Left forelimb (tissue), 1 donor: ENCODE results near the gene IDH3A.

Source experiments
- DNase-seq: peaks from one replicate; pipeline ENCODE4 v3.0.0-alpha.2; 2018; ENCODE audit warnings: low spot score

IDH3A gene

DNA sequence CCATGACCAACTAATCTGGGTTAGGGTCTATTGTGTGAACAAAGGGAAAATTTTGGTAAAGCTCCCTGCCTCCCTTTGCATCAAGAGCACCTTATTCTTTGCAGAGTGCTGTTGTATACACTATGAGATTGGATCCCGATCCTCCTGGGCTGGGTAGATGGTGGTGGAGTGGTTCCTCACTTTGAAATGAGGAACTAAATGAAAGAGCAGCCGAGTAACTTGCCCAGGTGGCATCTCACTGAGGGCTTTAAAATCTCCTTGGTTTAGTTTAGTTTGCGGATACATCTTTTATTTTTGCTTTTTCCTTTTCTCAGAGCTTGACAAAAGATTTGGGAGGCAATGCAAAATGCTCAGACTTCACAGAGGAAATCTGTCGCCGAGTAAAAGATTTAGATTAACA is 19.4 kb downstream of the IDH3A start:
- DNase-seq = no peak

DNA sequence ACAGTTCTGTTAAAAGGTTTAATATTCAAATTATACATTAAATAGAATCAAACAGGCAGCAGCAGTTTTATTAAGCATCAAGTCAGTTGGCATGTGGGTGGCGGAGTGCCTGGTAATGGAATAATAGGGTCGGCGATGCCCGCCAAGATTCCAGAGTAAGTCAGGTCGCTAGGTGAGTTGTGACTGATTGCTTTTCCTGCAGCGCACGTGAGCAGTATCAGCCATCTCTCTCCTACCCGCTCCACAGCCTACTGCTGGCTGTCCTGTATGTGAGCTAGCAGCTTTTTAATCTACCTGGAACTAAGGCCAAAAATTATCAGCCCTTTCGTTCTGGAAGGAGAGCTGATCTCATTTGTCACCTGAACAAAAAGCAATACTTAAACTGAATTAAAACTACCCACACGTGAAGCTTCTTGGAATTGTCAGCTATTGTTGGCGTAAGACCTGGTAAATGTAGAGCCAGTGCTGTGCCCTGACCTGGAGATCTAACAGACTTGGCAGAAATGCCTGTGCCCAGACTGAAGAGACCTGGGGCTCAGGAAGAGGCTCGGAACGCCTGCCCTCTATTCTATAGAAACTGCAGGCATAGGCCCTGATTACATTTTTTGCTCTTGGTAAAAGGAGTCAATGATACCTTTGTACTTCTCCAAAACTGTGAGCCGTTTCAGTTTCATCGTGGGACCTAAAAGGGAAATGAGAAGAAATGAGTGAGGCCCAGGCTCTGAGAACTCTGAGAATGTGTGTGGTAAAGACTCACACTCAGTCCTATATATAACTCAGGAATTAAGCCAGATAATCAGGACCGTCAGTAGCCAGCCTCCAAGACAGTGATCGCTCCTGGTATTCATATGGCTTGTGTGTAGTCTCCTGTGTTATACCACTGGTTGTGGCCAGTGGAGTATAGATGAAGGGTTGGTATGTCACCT is 21.9 kb downstream of the IDH3A start:
- no peak for DNase-seq

DNA sequence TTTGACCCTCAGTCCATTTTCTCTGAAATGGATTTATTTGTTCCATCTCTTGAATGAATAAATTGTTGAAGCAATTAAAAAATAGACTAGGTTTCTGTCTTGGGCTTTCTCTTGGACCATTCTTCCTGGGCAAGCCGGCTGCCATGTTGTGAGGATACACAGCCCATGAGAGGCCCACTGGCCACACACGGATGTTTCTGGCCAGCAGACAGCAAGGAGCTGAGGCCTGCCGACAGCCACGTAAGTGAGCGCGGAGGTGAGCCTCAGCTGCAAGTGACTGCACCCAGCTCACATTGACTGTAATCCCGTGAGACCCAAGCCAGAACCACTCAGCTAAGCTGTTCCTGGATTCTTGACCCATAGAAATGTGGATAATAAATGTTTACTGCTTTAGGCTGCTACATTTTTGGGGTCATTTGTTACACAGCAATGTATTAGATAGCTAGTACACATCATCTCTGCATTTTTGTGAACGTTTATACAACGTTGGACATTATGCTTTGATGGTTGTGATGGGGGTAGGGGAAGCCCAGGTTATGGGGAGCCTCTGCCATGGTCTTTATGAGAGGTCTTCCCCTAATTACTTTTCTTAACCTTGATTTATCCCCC is 22.8 kb downstream of the IDH3A start:
- DNase-seq = no peak

DNA sequence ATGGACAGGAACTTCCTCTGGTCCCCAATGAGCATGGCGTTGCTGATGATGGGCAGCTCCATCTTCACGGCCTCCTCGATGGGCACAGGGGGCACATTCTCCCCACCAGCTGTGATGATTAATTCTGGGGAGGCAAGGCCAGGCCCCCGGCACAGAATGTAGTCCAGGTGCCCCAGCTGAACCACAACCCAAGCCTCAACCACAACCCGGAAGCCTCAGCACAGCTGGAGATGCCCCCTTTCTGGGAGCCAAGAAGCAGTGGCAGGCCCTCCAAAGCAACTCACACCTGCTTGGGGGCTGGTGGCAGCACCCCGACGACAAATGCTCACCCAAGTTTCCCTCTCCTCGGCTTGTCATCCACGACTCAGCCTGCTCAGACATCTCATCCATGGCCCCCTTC is 25.2 kb downstream of the IDH3A start:
- no peak for DNase-seq

DNA sequence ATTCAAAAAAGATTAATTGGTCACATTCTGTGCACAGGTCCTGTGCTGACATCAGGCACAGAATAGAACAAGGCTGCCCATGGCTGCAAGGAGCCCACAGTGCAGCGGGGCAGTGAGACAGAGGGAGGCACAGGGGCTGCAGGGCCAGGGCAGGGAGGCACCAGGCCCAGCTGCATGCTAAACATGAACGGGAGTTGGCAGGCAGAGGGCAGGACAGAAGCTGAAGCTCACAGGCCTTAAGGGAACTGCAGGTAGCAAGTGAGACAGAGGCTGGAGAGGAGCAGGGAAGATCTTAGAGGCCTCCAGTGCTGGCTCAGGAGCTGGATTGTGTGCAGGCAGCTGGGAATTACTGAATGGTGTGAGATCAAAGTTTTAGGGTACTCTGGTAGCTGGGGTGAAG is 26.2 kb downstream of the IDH3A start:
- no peak for DNase-seq

DNA sequence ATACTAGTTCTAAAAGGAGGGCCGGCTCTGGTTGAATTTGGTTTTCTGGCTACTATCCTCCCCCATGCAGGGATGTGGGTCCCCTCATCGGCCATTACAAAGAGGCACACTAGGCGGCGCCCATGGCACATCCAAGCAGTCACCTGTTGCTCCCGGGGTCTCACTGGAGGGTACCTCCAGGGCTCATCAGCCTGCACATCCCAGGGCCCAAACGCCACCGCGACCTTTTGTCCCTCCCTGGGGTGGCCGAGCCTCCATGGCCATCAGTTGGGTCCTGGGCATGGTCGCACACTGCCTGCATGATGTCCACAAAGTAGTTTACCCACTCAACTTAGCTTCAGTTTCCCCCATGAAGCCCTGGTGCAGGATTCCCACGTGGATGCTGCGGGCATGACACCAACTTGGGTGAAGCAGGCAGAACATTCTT is 28.3 kb downstream of the IDH3A start:
- no peak for DNase-seq

DNA sequence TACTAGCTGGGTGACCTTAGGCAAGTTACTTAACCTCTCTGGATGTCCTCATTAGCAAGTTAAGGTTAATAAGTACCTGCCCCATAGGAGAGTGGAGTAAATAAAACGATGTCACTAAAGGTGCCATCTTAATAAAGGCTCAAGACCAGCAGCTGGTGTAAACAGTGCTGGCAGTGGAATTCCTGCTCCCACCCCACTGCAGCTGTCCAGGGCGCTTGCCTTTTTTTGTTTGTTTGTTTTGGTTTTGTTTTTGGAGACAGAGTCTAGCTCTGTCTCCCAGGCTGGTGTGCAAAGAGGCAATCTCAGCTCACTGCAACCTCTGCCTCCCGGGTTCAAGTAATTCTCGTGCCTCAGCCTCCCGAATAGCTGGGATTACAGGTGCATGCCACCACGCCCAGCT is 28.9 kb downstream of the IDH3A start:
- no peak for DNase-seq

DNA sequence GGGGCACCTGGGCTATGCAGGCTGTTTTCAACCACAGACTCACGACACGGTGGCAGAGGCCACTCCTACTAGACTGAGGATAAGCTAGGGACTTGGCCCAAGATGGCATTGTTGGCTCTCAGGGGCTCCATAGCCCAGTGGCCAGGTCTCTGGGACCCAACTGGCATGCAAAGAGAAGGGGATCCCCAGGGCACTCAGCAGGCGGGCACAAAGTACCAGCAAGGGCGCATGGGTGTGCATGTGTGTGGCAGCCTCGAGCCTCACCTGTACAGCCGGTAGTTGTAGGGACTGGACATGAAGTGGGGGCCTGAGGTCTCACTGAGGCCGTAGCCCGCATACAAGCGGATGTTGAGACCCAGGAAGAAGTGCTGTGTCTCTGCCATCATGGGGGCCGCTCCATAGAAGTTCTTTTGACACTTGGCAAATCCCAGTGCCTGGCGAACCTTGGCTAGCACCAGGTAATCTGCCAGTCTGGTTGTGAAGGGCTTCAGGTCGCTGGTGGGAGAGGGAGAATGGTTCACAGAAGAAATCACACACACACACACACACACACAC is 30.2 kb downstream of the IDH3A start:
- DNase-seq = no peak

DNA sequence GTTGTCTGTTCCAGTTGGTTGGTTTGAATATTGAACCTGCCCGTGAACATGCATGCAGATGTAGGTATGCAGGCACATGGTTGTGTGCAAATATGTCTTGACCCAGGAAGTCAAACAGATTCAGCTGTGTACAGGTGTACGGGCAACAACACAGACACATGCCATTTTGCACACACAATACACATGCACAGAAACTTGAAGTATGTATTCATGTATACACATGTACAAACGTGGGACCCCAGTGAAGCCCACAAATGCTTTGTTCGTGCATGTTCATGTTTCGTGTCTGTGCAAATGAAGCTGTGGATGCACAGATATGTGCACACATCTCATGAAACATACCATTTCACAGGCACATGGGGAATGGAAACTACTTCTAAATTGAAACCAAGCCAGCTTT is 30.7 kb downstream of the IDH3A start:
- DNase-seq = no peak

DNA sequence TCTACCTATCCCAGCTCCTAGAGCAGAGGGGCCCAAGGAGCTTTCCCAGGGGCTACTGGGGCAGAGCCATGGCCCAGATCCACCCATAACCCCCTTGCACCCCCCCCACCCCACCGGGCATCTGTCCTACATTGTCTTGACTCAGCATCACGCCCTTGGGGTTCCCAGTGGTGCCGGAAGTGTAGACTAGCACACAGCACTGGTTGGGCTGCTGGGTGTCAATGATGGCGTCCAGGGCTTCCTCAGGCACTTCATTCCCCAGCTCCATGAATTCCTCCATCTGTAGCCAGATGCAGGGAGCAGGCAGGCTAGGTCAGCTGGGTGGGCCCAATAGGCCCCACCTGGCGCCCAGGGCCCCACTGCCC is 33.2 kb downstream of the IDH3A start:
- DNase-seq = no peak

DNA sequence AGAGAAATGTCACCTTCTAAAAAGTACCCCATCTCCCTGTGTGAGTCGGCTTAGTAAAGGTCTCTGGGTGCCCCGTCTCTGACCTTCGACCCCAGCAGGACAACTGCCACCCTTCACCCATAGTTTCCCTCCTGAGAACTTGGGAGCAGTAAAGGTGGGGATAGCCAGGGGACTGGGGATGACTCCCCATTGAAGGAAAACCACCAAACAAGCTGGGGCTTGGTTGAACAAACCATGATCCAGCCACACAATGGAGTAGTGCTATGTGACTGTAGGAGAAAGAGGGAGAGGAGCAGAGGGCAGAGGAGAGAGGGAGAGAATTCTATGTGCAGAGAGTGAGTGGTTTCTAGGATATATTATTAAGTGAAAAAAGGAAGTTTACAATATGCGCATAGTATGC is 33.7 kb downstream of the IDH3A start:
- no peak for DNase-seq

DNA sequence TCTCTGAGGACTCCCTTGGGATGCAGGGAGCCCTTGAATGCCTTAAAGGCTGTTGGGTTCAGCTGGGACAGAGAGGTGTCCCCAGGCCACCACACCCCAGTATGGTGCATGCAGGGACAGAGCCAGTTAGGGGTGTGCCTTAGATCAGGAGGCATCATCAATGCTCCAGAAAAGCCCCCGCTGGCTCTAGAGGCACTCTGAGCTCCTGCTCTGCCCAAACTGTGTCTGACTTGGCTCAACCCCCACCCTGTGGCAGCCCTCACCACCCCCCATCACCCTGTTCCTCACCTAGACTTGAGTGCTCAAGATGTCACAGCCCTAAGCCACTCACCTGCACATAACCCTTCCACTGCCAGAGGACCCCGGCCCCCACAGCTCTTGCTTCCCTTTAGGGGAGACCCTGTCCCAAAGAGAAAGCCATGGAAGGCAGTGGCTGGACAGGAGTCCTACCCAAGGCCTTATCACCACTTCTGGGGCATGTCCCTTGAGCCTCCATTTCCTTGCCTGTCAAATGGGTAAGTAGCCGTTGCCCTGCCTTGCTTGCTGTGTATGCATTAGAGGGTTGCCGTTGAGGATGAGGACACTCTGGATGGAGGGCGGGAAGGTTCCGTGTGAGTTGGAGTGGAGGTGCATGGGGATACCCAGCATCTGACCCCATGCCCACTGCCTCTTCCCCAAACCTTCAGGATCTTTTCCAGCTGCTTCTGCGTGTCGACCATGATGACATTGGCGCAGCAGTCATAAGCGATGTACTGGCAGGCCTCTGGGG is 43.8 kb downstream of the IDH3A start:
- DNase-seq = peak; percentile 37

DNA sequence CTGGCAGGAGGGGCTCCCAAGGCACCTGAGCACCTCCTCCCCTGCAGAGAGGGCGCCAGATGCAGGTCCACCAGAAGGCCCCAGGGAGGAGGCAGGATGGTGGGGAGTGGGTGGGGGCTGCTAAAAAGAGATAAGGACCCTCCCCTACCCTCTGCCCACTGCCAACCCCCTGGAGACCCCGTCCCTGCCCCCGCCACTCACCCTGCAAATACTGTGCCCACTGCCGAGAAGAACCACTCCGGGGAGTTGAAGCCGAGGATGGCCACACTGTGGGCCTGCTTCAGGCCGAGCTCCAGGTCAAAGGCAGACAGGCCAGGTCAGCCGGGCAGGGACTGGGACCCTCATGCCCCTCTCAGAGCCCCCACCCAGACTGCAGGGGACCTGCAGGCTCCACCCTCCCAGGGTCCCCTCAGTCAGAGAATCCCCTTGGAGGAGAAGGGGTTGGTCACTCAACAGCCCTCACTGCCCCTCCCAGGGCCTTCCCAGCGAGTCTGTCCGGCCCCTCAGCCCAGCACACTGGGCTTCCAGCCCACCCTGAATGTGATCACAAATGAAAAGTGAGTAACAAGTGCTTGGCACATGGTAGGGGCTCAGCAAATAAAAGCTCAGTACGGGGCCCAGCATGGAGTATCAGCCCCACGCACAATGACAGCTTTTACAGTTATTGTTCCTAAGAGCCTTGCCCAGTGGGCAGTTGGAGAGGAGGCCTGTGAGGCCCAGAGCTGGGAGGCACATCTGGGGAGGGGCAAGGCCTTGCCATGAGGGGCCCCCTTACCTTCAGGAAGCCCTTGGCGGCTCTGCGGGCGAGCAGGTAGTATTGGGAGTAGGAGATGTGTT is 44.8 kb downstream of the IDH3A start:
- peak; percentile 26 for DNase-seq

DNA sequence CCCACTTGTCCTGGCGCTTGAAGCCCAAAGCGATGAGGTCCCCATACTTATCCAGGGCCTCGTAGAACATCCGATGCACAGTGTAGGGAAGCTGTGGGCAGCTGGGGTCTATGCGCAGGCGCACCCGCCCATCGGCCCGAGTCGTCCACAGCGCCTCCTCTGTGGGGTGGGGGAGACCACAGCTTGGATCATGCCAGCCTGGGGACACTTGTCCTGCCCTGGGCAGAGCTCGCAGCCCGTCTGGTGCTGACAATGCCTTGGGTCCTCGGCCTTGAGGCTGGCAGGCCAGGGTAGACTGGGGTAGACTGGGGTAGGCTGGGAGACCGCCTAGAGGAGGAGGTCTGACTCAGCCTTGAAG is 45.4 kb downstream of the IDH3A start:
- no peak for DNase-seq

DNA sequence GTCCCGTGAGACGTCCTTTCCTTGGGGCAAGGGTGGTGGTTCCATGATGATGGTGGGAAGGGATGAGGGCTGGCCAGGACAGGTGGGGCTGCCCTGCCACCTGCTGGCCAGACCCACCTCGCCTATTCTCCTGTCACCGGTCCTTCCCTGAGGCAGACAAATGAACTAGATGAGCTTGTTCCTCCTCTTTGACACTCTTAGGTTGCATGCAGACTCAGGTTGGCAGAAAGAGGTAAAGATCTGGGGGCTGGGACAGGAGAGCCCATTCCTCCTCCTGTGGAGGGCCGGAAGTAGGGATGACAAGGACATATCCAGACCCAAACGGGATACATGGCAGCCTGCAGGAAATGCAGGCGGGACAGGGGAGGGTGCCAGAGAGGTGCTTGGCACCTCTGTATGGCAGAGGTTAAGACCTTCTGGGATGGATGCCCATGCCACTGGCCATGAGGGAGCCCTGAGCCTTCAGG is 46.6 kb downstream of the IDH3A start:
- DNase-seq = peak; percentile 55

DNA sequence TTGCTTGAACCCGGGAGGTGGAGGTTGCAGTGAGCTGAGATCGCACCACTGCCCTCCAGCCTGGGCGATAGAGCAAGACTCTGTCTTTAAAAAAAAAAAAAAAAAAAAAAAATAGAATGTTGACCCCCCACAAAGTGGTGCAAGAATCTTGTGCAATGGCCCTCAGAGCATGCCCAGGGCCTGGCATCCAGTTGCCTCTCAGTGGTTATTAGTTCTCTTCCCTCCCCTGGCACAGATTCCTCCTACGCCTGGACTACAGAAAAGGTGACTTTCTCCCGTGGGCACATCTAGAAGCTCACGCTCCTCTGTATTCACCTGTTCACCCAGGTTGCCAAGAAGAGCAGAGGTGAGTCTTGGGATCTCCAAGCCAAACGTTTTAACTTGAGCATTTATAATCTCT is 48.5 kb downstream of the IDH3A start:
- peak; percentile 4 for DNase-seq

DNA sequence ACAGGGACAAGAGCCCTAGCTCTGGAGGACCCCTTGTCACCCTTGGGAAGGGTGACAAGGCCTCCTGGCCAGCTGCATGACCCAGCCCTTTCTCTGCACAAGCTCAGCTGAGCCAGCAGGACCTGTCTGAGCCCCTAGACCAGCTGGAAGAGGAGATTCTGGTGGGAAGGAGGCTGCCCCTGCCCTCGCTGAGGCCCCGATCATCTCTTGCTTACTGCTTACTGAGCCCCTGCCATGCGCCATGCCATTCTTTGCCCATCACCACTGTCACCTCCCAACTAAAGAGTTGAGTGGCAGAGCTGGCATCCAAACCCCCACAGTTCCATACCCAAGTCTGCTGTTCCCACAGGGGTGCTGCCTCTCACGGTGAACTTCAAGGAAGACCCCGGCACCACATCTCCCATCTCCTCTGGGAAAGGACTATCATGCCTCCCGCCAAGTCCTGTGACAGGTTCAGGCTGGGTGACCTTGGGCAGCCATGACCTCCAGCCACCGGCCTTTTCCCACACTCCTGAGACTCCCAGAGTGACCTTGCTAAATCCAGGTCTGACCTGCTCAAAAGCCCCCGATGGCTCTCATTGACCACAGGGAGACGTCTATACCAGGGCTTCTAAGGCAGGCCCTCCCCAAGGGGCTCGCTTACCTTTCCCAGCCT is 51.2 kb downstream of the IDH3A start:
- DNase-seq = no peak

DNA sequence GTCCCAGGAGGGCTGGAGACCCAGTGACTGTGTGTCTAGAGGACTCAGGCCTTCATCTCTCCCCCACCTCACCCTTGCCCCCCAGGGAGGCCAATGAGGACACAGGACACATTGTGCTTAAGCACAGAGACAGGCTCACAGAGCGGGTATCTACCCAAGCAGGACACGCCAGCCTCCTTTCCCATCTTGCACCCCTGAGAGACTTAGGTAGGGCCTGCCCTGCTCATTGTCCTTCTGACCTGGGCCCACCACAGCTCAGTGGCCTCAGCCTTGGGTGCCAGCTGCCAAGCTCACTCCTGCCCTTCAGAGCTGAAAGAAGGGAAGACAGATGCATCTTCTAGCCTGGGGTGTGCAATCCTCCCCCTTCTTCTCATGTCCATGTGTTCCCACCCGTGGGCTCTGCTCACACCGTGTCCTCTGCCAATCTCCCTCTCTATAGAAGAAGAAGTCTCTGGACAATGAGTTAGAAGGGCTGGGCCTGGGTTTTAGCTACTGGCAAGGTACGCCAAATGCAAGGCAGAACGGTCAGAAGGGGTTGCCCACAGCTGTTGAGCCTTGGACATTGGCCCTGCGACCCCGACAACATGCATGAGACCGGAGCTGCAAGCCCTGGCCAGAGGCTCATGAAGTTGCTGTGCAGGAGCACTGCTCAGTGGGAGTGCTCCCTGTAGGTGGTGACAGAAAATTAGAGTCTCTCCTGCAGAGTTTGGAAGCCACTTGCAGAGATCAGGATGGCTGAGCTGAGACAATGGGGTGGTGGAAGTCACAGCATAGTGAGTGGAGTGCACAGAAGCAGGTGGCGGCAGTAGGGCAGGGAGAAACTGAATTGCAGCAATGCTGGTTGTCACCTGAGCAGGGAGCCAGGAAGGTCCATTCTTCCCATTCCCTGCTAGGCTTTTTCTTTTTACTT is 52.4 kb downstream of the IDH3A start:
- DNase-seq = no peak

DNA sequence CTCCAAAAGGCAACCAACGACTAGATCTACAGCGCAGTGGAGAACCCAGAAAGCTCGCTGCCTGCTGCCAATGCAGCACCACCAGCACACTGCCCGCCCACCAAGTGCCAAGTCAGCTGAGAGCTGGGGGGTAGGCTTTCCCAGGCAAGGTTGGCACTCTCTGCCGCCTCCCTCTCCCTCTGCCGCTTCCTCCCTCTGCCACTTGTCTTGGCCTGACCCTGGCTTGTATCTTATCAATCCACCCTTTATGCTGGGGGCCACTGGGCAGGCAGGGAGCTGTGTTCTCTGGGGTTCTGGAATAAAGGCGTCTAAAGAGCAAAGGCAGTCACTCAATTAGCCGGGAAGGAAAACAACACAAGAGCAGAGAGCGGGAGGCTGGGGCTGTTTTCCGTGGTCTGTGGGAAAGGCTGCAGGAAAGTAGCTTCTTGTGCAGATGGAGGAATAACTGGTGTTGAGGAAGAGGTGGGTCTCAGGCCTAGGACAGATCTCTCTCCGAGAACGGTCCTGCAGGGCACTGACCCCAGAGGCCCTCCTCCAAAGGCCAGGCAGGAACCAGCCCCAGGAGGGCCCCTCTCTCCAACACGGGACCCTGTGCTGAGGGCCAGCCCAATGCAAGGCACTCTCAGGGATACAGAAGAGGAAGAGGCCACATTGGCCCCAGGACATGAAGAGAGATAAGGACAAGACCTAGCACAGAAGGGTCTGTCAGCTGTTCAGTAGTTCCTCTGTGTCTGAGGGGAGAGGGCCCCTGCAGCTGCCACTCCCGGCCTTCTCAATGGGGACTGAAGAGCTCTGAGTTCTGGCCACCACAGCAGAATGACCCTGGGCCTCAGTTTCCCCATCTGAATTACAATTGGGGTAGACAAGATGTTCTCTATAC is 54.4 kb downstream of the IDH3A start:
- DNase-seq = no peak
